GM21528 (cell line): ENCODE data around the gene UCP2.

Source experiments
- ATAC-seq: cut with Tn5 transposase; IDR thresholded peaks from one replicate; pipeline ENCODE4 v1.9.1; 2021; ENCODE audit warnings: mild to moderate bottlenecking, moderate library complexity; ENCODE audit not compliant: unreplicated experiment, low FRiP score

Gene UCP2

GRCh38 chr11:73982595-73982989, at the start of gene UCP2:
UCP2 (minus strand) TSS chr11:73982843; CDS start chr11:73978378, 4,465 bp downstream.
- peak; percentile 49 for ATAC-seq

GRCh38 chr11:74030723-74031676, 48.4 kb upstream of the UCP2 start:
- ATAC-seq, result no peak

- ATAC-seq, result no peak
These were observed 43.0 kb upstream of the UCP2 start for GRCh38 chr11:74025467-74026166.

- ATAC-seq, result no peak
These were observed 41.8 kb upstream of the UCP2 start for GRCh38 chr11:74024261-74025029.

GRCh38 chr11:74023276-74023675, 40.6 kb upstream of the UCP2 start:
- ATAC-seq, result no peak

GRCh38 chr11:74022546-74022945, 39.9 kb upstream of the UCP2 start:
- no peak for ATAC-seq

GRCh38 chr11:74021998-74022397, 39.4 kb upstream of the UCP2 start:
- no peak for ATAC-seq

GRCh38 chr11:74020539-74020938, 37.9 kb upstream of the UCP2 start:
- peak; percentile 61 for ATAC-seq

GRCh38 chr11:74019860-74020259, 37.2 kb upstream of the UCP2 start:
- no peak for ATAC-seq

- no peak for ATAC-seq
These were observed 36.6 kb upstream of the UCP2 start for GRCh38 chr11:74019104-74019738.

- ATAC-seq, result no peak
These were observed 35.8 kb upstream of the UCP2 start for GRCh38 chr11:74018331-74019005.

GRCh38 chr11:74017631-74018030, 35.0 kb upstream of the UCP2 start:
- no peak for ATAC-seq

- no peak for ATAC-seq
These were observed 33.5 kb upstream of the UCP2 start for GRCh38 chr11:74015919-74016684.

- no peak for ATAC-seq
These were observed 32.2 kb upstream of the UCP2 start for GRCh38 chr11:74014880-74015279.

GRCh38 chr11:74013141-74013540, 30.5 kb upstream of the UCP2 start:
- no peak for ATAC-seq

- no peak for ATAC-seq
These were observed 29.6 kb upstream of the UCP2 start for GRCh38 chr11:74012074-74012809.

GRCh38 chr11:74011360-74012073, 28.9 kb upstream of the UCP2 start:
- no peak for ATAC-seq
